PFSK-1 (cell line): ENCODE results near the gene PRMT3.

ENCODE experiments used
- FOXP2 ChIP-seq: optimal IDR thresholded peaks from 2 replicates; pipeline ENCODE3; 2011; ENCODE audit warnings: borderline replicate concordance, control low read depth, inconsistent platforms; ENCODE audit not compliant: insufficient read depth; ENCODE audit errors: extremely low read length, extremely low read depth
- POLR2AphosphoS5 ChIP-seq: IDR thresholded peaks from 2 replicates; pipeline ENCODE4 v1.6.1; 2012; ENCODE audit warnings: low read depth, mild to moderate bottlenecking, control low read depth, low read length, moderate library complexity
- REST ChIP-seq, 2 experiments: IDR thresholded peaks; 2 replicates each; pipeline versions ENCODE4 v1.6.1 to v1.8.0; 2011 to 2012; ENCODE audit warnings: low read depth in 2 of 2, low read length in 2 of 2, control low read depth in 1 of 2, inconsistent platforms in 1 of 2, mild to moderate bottlenecking in 1 of 2, moderate library complexity in 1 of 2; ENCODE audit not compliant: insufficient read depth in 1 of 2
- SIN3A ChIP-seq: IDR thresholded peaks from 2 replicates; pipeline ENCODE4 v1.6.1; 2012; ENCODE audit warnings: mild to moderate bottlenecking, low read length, moderate library complexity, borderline replicate concordance; ENCODE audit not compliant: insufficient read depth
- TAF1 ChIP-seq: IDR thresholded peaks from 2 replicates; pipeline ENCODE4 v1.6.1; 2012; ENCODE audit warnings: low read length, control low read depth, borderline replicate concordance; ENCODE audit not compliant: insufficient read depth

Gene PRMT3

GRCh38 chr11:20457001-20457799 is 69.7 kb downstream of the PRMT3 start:
- TF ChIP-seq TAF1, result no peak
- TF ChIP-seq FOXP2, result no peak
- TF ChIP-seq SIN3A, result no peak
- no peak for TF ChIP-seq REST (IDR thresholded peaks at IDR 0.05; ENCODE audit: insufficient read depth in 1 of 2, low read depth in 2 of 2, low read length in 2 of 2)
- no peak for TF ChIP-seq POLR2AphosphoS5

- TF ChIP-seq SIN3A, result no peak
- no peak for TF ChIP-seq TAF1
- no peak for TF ChIP-seq REST (IDR thresholded peaks at IDR 0.05; ENCODE audit: insufficient read depth in 1 of 2, low read depth in 2 of 2, low read length in 2 of 2)
- TF ChIP-seq FOXP2, result no peak
These were observed 70.6 kb downstream of the PRMT3 start for GRCh38 chr11:20457934-20458680.

GRCh38 chr11:20458905-20459632 is 71.6 kb downstream of the PRMT3 start:
- TF ChIP-seq TAF1 (no peak), FOXP2 (no peak), REST (IDR thresholded peaks at IDR 0.05; ENCODE audit: insufficient read depth in 1 of 2, low read depth in 2 of 2, low read length in 2 of 2) (no peak), POLR2AphosphoS5 (no peak)

GRCh38 chr11:20459865-20460264 is 72.3 kb downstream of the PRMT3 start:
- TF ChIP-seq SIN3A, result no peak
- TF ChIP-seq TAF1, result no peak
- no peak for TF ChIP-seq POLR2AphosphoS5
- no peak for TF ChIP-seq FOXP2
- TF ChIP-seq REST (IDR thresholded peaks at IDR 0.05; ENCODE audit: insufficient read depth in 1 of 2, low read depth in 2 of 2, low read length in 2 of 2), result no peak
